Measurements from ENCODE around the gene TNS2. TPM values are rescaled to one million over a fixed set of nuclear protein-coding genes. Genes with fewer than 3 reads are reported as not detected.

The TNS2 gene
- polyA plus RNA-seq, 1 of the 3 experiments (the other 2 are of a cell fraction) = 50.0 TPM

DNA sequence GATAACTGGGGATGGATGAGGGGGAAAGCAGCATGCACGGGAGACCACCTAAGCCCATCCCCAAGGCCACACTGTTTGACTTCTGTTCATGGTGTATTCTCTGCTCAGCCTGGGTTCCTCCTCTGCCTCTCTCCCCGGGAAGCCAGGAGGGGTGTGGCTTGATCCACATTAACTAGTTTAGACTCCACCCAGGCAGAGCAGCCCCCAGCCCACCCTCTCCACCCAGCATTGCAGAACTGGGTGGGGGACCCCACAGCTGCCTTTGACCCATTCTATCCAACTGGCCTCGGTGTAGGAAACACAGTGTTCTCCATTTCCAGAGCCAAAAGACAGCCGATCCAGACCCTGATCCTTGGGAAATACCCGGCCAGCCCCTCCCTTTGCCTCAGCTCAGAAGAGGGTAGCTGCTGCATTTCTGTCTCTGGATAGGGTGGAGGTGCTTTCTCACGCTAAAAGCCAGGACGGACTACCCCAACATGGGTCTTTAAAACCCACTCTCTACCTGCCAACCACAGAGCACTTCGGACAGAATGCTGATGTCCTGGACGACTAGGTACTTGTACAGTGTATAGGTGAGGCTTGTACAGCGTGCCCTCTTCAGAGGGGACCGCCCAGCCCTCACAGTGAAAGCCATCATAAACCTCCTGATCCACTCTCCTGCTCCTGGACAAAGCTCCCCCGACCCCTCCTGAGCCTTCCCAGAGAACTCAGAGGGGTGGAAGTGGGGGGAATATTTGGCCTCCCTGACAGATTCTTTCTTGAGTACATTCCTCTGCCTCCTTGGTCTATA, 20.0 kb downstream of the TNS2 start:
- Histone ChIP-seq H3K4me3 (ENCODE audit: low read depth in 2 of 2, low read length in 1 of 2) (no peak overlapping the region), H3K4me1 (ENCODE audit: control insufficient read depth in 1 of 2, insufficient read depth in 2 of 2, low read depth in 1 of 2, low read length in 1 of 2) (peaks cover 28 to 39% of the 10 kb centered on the region in 2 experiments), H3K36me3 (replicated peaks in 1 of 2; ENCODE audit: control insufficient read depth in 1 of 2, insufficient read depth in 2 of 2, low read length in 1 of 2) (peaks cover 7 to 9% of the 10 kb centered on the region in 2 experiments), H3K9me3 (no peaks in the 10 kb centered on the region), H3K9me2 (no peaks in the 10 kb centered on the region), H2AFZ (ENCODE audit: low read depth) (no peak overlapping the region), H3F3A (replicated peaks; ENCODE audit: insufficient read depth) (peaks cover 27% of the 10 kb centered on the region), H3K9ac (no peak overlapping the region), H4K20me1 (ENCODE audit: insufficient read depth) (no peaks in the 10 kb centered on the region), H3K27ac (ENCODE audit: low read depth in 2 of 2, low read length in 1 of 2) (no peak overlapping the region), H3K4me2 (no peak overlapping the region), H3K27me3 (ENCODE audit: insufficient read depth) (no peaks in the 10 kb centered on the region), H3K79me2 (ENCODE audit: insufficient read depth) (0 out of 2 replicates have a peak, but pooled peaks cover 6% of the 10 kb centered on the region)
- POLR2A ChIA-PET = interaction anchor here (1.2 to 2.1 kb wide), 2 partner anchors 10 to 12 kb away, joined by 3 to 5 read pairs; partner anchors contain the start of gene SPRYD3
- DNase-seq = no peak
- WGBS (ENCODE audit: low lambda C conversion rate) = 89% methylated on average over 7 of the region's 12 CpGs
- TF ChIP-seq CHD2 (IDR thresholded peaks at IDR 0.05; ENCODE audit: low read length, partially characterized antibody) = no peak
- no peak for TF ChIP-seq MEF2A (IDR thresholded peaks at IDR 0.05; ENCODE audit: borderline replicate concordance, low read depth)
- no peak for TF ChIP-seq SIN3A (IDR thresholded peaks at IDR 0.05; ENCODE audit: borderline replicate concordance, low read depth, low read length)
- TF ChIP-seq, protein P1, sequence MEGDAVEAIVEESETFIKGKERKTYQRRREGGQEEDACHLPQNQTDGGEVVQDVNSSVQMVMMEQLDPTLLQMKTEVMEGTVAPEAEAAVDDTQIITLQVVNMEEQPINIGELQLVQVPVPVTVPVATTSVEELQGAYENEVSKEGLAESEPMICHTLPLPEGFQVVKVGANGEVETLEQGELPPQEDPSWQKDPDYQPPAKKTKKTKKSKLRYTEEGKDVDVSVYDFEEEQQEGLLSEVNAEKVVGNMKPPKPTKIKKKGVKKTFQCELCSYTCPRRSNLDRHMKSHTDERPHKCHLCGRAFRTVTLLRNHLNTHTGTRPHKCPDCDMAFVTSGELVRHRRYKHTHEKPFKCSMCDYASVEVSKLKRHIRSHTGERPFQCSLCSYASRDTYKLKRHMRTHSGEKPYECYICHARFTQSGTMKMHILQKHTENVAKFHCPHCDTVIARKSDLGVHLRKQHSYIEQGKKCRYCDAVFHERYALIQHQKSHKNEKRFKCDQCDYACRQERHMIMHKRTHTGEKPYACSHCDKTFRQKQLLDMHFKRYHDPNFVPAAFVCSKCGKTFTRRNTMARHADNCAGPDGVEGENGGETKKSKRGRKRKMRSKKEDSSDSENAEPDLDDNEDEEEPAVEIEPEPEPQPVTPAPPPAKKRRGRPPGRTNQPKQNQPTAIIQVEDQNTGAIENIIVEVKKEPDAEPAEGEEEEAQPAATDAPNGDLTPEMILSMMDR (IDR thresholded peaks at IDR 0.05) = no peak
- TF ChIP-seq GABPA (IDR thresholded peaks at IDR 0.05; ENCODE audit: low read depth) = no peak
- no peak for TF ChIP-seq FOXJ3 (CRISPR knock-in tag; IDR thresholded peaks at IDR 0.05)
- no peak for TF ChIP-seq RCOR1 (IDR thresholded peaks at IDR 0.05; ENCODE audit: low read length)
- no peak for TF ChIP-seq POLR2AphosphoS5 (IDR thresholded peaks at IDR 0.05; ENCODE audit: low read depth, low read length)
- TF ChIP-seq TEAD4 (IDR thresholded peaks at IDR 0.05; ENCODE audit: borderline replicate concordance, insufficient read depth) = no peak
- TF ChIP-seq, protein P2, sequence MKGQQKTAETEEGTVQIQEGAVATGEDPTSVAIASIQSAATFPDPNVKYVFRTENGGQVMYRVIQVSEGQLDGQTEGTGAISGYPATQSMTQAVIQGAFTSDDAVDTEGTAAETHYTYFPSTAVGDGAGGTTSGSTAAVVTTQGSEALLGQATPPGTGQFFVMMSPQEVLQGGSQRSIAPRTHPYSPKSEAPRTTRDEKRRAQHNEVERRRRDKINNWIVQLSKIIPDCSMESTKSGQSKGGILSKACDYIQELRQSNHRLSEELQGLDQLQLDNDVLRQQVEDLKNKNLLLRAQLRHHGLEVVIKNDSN (IDR thresholded peaks at IDR 0.05; ENCODE audit: borderline replicate concordance, low read depth) = no peak
- TF ChIP-seq SMC3 (IDR thresholded peaks at IDR 0.05; ENCODE audit: low read depth, low read length) = no peak
- TF ChIP-seq NFIC (IDR thresholded peaks at IDR 0.05; ENCODE audit: borderline replicate concordance) = no peak
- TF ChIP-seq NRF1 (IDR thresholded peaks at IDR 0.05; ENCODE audit: low read depth, low read length) = no peak
- TF ChIP-seq FOSL2 (IDR thresholded peaks at IDR 0.05; ENCODE audit: borderline replicate concordance, low read depth) = no peak
- TF ChIP-seq, protein P3, sequence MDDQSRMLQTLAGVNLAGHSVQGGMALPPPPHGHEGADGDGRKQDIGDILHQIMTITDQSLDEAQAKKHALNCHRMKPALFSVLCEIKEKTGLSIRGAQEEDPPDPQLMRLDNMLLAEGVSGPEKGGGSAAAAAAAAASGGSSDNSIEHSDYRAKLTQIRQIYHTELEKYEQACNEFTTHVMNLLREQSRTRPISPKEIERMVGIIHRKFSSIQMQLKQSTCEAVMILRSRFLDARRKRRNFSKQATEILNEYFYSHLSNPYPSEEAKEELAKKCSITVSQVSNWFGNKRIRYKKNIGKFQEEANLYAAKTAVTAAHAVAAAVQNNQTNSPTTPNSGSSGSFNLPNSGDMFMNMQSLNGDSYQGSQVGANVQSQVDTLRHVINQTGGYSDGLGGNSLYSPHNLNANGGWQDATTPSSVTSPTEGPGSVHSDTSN (IDR thresholded peaks at IDR 0.05) = no peak
- CTCF ChIA-PET = interaction anchor here (0.5 to 14.5 kb wide), 7 partner anchors 9 to 144 kb away, joined by 3 to 385 read pairs (median 37); partner anchors contain the start of genes IGFBP6, SOAT2, SPRYD3 and TNS2

Measured in SK-N-SH (cell line).